H1 (cell line): ENCODE measurements around the gene TRIM38.

Experiments used
- BCL11A ChIP-seq, 2 experiments: IDR thresholded peaks; one replicate each; pipeline ENCODE4 v1.6.1; 2011; ENCODE audit warnings: low read depth in 2 of 2, low read length in 2 of 2, mild to moderate bottlenecking in 2 of 2
- EP300 ChIP-seq, 2 experiments: IDR thresholded peaks; 1 replicate in 1 of 2; 2 replicates in 1 of 2; pipeline ENCODE4 v1.6.1; 2011 to 2012; ENCODE audit warnings: low read depth in 2 of 2, low read length in 2 of 2, mild to moderate bottlenecking in 2 of 2, borderline replicate concordance in 1 of 2, inconsistent platforms in 1 of 2, moderate library complexity in 1 of 2
- SP4 ChIP-seq: IDR thresholded peaks from 2 replicates; pipeline ENCODE4 v1.6.1; 2012; ENCODE audit warnings: low read length, inconsistent platforms
- TAF1 ChIP-seq: IDR thresholded peaks from 2 replicates; pipeline ENCODE4 v1.6.1; 2011; ENCODE audit warnings: mild to moderate bottlenecking, low read depth, low read length

GRCh38 chr6:25959890-25960536 lies 2.6 kb upstream of the TRIM38 start:
- TF ChIP-seq SP4 (no peak), TAF1 (no peak), EP300 (IDR thresholded peaks at IDR 0.05; ENCODE audit: borderline replicate concordance in 1 of 2, low read depth in 2 of 2, low read length in 2 of 2) (no peak), BCL11A (IDR thresholded peaks at IDR 0.05; ENCODE audit: low read depth in 2 of 2, low read length in 2 of 2) (no peak)
